ENCODE data around the gene PRR18.

GRCh38 chr6:166343150-166343487 lies 34.9 kb upstream of the PRR18 start:
- TF ChIP-seq CTCF (conservative IDR thresholded peaks at IDR 0.05; ENCODE audit: low read depth, low read length) (no peak), EZH2 (IDR thresholded peaks at IDR 0.05; ENCODE audit: low read length, unreplicated experiment) (no peak)

Measured in PC-3 (cell line).